ENCODE data around the gene ZNF189. TPM values are rescaled to one million over a fixed set of nuclear protein-coding genes. Genes with fewer than 3 reads are reported as not detected.

Gene ZNF189
- total RNA-seq, 1 donor from 2014 or later, result 21.9 TPM

DNA sequence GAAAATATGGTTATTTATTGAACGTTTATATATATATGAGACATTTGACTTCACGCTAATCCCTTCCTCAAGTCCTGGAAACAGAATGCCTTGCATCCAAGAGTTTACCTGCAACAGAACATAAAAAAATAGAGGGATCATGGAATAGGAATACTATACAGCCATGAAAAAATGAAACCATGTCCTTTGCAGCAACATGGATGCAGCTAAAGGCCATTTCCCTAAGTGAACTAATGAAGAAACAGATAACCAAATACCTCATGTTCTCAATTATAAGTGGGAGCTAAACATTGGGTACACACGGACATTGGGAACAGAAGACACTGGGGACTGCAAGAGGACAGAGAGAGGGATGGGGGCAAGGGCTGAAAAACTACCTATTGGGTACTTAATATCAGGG is 26.8 kb upstream of the ZNF189 start:
- DNase-seq (no peak), ATAC-seq (no peak)
- TF ChIP-seq, protein P1, sequence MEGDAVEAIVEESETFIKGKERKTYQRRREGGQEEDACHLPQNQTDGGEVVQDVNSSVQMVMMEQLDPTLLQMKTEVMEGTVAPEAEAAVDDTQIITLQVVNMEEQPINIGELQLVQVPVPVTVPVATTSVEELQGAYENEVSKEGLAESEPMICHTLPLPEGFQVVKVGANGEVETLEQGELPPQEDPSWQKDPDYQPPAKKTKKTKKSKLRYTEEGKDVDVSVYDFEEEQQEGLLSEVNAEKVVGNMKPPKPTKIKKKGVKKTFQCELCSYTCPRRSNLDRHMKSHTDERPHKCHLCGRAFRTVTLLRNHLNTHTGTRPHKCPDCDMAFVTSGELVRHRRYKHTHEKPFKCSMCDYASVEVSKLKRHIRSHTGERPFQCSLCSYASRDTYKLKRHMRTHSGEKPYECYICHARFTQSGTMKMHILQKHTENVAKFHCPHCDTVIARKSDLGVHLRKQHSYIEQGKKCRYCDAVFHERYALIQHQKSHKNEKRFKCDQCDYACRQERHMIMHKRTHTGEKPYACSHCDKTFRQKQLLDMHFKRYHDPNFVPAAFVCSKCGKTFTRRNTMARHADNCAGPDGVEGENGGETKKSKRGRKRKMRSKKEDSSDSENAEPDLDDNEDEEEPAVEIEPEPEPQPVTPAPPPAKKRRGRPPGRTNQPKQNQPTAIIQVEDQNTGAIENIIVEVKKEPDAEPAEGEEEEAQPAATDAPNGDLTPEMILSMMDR (IDR thresholded peaks at IDR 0.05), result no peak
- intact Hi-C loops (cut with DNase I), result no loop called here
- no peak overlapping the region for H3K27ac ChIP-seq
- H3K9me3 ChIP-seq, result no peaks in the 10 kb centered on the region
- no peaks in the 10 kb centered on the region for H3K36me3 ChIP-seq
- H3K4me1 ChIP-seq, result no peaks in the 10 kb centered on the region
- no peaks in the 10 kb centered on the region for H3K27me3 ChIP-seq
- H3K4me3 ChIP-seq, result no peak overlapping the region

DNA sequence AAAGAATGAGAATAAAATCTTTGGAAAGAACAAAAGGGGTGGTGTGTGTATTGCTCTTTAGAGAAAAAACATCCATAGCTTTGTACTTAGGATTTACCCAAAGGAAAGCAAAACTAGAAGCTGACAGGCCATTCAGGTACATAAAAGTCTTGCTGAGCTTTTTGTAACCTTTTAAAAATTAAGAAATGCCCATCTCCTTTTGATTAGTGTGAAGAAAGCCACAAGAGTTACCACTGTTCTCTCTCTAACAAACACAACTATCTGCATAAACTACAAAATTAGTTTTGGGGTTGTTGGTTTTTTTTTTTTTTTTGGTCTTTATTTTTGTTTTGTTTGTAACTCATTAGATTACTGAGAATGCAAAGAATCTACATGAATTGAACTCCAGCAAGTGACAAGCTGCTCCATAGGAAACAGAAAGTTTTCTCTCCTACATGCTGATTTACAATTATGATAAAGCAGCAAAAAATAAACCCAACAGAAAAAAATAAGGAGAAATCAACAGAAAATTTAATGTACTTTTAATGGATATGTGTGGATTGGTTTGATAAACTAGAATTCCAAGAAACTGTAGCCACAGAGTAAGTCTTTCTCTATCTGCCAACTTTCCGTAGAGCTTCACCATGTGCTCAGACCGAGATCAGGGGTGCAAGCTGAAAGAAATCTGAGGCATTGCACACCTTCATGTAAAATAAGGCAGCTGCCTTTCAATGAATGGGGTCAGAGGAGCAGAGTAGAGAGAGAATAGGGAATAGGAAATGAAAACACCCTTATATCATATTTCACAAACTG is 26.1 kb upstream of the ZNF189 start:
- intact Hi-C loops (cut with DNase I), result no loop called here
- DNase-seq, result no peak
- no peak for ATAC-seq
- Histone ChIP-seq H3K9me3 (no peaks in the 10 kb centered on the region), H3K4me1 (no peaks in the 10 kb centered on the region), H3K27ac (no peak overlapping the region), H3K27me3 (no peaks in the 10 kb centered on the region), H3K4me3 (no peak overlapping the region), H3K36me3 (no peaks in the 10 kb centered on the region)
- TF ChIP-seq, protein P1 (IDR thresholded peaks at IDR 0.05), result no peak

DNA sequence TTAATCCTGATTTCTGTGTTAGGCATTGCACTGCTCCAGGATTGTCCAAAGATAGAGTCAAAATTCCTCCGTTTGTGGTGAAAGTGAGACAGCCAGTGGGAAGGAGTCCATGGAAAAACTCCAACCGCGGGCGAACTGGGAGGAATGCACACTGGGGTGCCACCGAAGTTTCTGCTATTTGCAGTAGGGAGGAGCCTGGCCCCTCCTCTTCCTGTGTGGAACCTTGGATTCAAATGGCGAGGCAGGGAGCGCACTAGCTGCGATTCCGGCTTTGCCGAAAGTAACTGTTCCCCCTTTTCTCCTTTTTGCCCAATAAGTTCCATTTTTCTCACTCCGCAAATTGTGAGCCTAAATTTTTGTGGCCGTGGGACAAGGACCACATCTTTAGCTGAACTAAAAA is 23.1 kb upstream of the ZNF189 start:
- Histone ChIP-seq H3K9me3 (no peaks in the 10 kb centered on the region), H3K27ac (no peak overlapping the region), H3K4me1 (no peaks in the 10 kb centered on the region), H3K4me3 (no peak overlapping the region), H3K27me3 (no peaks in the 10 kb centered on the region), H3K36me3 (no peaks in the 10 kb centered on the region)
- TF ChIP-seq, protein P1 (IDR thresholded peaks at IDR 0.05), result no peak
- no peak for DNase-seq
- intact Hi-C loops (cut with DNase I), result no loop called here
- no peak for ATAC-seq

DNA sequence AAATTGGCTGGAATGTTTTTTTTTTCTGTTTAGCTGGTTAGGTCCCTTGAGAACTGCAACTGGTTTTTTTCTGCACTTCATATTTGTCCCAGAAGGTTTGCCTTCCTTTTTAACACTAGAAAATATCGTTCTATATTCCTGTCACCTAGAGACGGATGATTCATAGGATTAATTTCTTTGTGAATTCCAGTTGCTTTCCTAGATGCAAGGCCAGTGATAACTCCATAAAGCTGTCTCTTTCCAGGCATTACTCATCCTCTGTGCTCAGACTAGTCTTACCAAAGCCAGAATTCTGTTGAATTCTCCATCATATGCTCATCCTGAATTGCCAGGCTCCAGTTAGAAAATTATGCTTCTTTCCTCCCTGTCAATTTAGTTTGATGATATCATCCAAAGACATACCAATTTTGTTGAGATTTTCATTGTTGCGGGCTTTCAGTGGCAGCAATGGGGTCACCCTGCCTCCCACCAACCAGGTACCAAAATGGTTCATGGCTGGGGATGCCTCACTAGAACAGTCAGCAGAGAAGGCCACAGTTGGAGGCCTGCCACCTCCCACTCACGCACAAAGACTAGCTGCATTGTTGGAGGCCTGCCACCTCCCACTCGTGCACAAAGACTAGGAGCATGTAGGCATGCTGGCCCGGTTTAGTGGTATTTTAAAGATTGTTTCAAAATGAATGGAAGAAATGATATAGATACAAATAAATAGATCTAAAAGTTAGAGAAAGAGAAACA is 22.4 kb upstream of the ZNF189 start:
- Histone ChIP-seq H3K36me3 (no peaks in the 10 kb centered on the region), H3K4me1 (no peaks in the 10 kb centered on the region), H3K27ac (no peak overlapping the region), H3K27me3 (no peaks in the 10 kb centered on the region), H3K9me3 (no peaks in the 10 kb centered on the region), H3K4me3 (no peak overlapping the region)
- no peak for ATAC-seq
- no peak for DNase-seq
- intact Hi-C loops (cut with DNase I), result no loop called here
- TF ChIP-seq, protein P1 (IDR thresholded peaks at IDR 0.05), result no peak

DNA sequence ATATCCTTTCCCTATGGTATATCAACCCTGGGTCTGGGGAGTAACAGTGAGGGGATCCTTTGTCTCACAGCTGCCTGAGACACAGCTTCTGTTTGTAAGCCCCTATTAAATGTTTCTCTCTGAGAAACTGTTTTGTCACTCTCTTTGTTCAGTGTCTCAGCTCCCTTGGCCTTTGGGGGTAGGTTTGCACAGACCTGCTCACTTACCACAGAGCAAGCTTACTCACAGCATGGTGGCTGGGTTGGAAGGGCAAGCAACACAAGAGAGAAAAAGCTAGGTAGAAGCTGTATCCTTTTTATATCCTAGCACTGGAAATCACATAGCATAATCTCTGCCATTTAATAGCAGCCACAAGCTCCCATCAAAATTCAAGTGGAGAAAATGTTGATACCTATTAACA is 18.4 kb upstream of the ZNF189 start:
- intact Hi-C loops (cut with DNase I), result no loop called here
- ATAC-seq (no peak), DNase-seq (no peak)
- Histone ChIP-seq H3K27ac (no peak overlapping the region), H3K4me3 (no peak overlapping the region), H3K27me3 (no peaks in the 10 kb centered on the region), H3K4me1 (no peaks in the 10 kb centered on the region), H3K9me3 (no peaks in the 10 kb centered on the region), H3K36me3 (no peaks in the 10 kb centered on the region)
- TF ChIP-seq, protein P1 (IDR thresholded peaks at IDR 0.05), result no peak

All from upper lobe of right lung (tissue), 1 donor.